Tibial nerve (tissue), 4 donors: Measurements from ENCODE around the gene RUFY1. TPM values are rescaled to one million over a fixed set of nuclear protein-coding genes. Genes with fewer than 3 reads are reported as not detected.
"Not testable (repeated sequence)": the region's sequence is repeated elsewhere in the genome, so short reads cannot be mapped to it uniquely, and the experiment has no call there.

Experiments used
- DNase-seq, 2 donors: peaks; one replicate each; pipeline ENCODE4 v3.0.0-alpha.2; 2019; ENCODE audit warnings: low spot score in 2 of 2
- H3K27ac ChIP-seq, 4 donors: fragments of 200-600 bp; sonication (generic) in 3 of 4; one replicate each; pipeline ENCODE4 v1.5.1; 2017 to 2019; ENCODE audit warnings: mild to moderate bottlenecking in 1 of 4
- H3K27me3 ChIP-seq, 2 donors: fragments of 200-600 bp; sonication (generic) in 1 of 2; one replicate each; pipeline versions ENCODE4 v1.5.1 to v1.6.0; 2017 to 2019
- H3K36me3 ChIP-seq, 3 donors: fragments of 200-600 bp; sonication (generic); one replicate each; pipeline ENCODE4 v1.5.1; 2018 to 2019
- H3K4me1 ChIP-seq, 4 donors: fragments of 200-600 bp; sonication (generic) in 3 of 4; one replicate each; pipeline ENCODE4 v1.5.1; 2017 to 2019
- H3K4me3 ChIP-seq, 4 donors: fragments of 200-600 bp; sonication (generic) in 3 of 4; one replicate each; pipeline ENCODE4 v1.5.1; 2017 to 2019; ENCODE audit warnings: mild to moderate bottlenecking in 1 of 4, moderate library complexity in 1 of 4
- H3K9me3 ChIP-seq, 4 donors: fragments of 200-600 bp; sonication (generic) in 3 of 4; one replicate each; pipeline ENCODE4 v1.5.1; 2017 to 2019
- EP300 ChIP-seq, 2 donors: sonication (generic); formaldehyde crosslinking; IDR thresholded peaks; one replicate each; pipeline ENCODE4 v1.6.1; 2017; ENCODE audit warnings: antibody characterized with exemption in 2 of 2, mild to moderate bottlenecking in 1 of 2
- POLR2A ChIP-seq, 2 donors: fragments of 450-650 bp; IDR thresholded peaks; one replicate each; pipeline ENCODE4 v1.6.1; 2017; ENCODE audit warnings: antibody characterized with exemption in 2 of 2, mild to moderate bottlenecking in 2 of 2, moderate library complexity in 2 of 2
- WGBS, 2 donors: methylation state at CpG; one replicate each; pipeline ENCODE4 v1.1.5; 2018; 5-methylcytosine and 5-hydroxymethylcytosine counted together
- total RNA-seq, 4 donors: library from RNA; depleted of rRNA; stranded (reverse); fragments of >200 nt; gene quantifications; one replicate each; pipeline ENCODE4 v1.1.0, GENCODE V29; 2016
- TF ChIP-seq, protein P1 (sequence below), 5 experiments: fragments of 200-600 bp in 3 of 5; fragments of 450-650 bp in 2 of 5; sonication (generic) in 3 of 5; IDR thresholded peaks; one replicate each; pipeline ENCODE4 v1.5.1; 2016 to 2019; ENCODE audit warnings: antibody characterized with exemption in 5 of 5, mild to moderate bottlenecking in 3 of 5, moderate library complexity in 2 of 5

RUFY1 gene
- total RNA-seq, 4 donors from 2014 or later: 56.6 to 76.3 (median 71.3) TPM

DNA sequence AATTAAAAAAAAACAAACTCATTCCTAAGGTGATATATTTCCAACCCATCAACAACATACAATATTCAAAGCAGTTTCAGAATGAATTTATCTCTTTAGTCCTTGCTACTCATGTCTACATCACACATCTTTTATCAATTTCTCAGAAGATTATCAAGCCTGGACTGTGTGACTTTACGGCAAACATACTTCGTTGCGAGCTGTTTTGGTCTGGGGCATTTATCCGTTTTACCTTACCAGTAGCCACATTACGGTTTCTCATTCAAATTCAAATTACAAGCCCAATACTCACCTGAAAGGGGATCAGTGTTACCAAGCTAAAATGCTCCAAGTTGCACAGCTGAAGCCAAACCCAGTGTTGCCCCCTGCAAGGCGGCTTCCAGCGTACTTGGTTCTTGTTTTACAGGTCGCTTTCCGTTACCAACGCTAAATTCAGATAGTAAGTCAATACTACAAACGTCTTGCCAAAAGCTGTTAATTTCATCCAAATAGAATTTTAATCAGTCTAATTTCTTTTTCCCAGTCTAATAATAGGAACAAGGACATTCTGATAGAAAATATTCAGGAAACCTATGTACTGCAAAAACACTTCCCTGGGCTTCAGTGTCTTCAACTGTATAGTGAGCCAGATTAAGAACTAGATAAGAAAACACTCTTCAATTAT lies 71.3 kb downstream of the RUFY1 start:
- TF ChIP-seq EP300 (IDR thresholded peaks at IDR 0.05) (no peak), POLR2A (IDR thresholded peaks at IDR 0.05) (no peak)
- TF ChIP-seq, protein P1, sequence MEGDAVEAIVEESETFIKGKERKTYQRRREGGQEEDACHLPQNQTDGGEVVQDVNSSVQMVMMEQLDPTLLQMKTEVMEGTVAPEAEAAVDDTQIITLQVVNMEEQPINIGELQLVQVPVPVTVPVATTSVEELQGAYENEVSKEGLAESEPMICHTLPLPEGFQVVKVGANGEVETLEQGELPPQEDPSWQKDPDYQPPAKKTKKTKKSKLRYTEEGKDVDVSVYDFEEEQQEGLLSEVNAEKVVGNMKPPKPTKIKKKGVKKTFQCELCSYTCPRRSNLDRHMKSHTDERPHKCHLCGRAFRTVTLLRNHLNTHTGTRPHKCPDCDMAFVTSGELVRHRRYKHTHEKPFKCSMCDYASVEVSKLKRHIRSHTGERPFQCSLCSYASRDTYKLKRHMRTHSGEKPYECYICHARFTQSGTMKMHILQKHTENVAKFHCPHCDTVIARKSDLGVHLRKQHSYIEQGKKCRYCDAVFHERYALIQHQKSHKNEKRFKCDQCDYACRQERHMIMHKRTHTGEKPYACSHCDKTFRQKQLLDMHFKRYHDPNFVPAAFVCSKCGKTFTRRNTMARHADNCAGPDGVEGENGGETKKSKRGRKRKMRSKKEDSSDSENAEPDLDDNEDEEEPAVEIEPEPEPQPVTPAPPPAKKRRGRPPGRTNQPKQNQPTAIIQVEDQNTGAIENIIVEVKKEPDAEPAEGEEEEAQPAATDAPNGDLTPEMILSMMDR (IDR thresholded peaks at IDR 0.05): no peak
- Histone ChIP-seq H3K36me3 (peaks cover 8 to 52% (median 25%) of the 10 kb centered on the region in 3 donors), H3K27me3 (no peaks in the 10 kb centered on the region), H3K9me3 (no peaks in the 10 kb centered on the region), H3K4me3 (peak overlapping the region; percentile 87 to 100 (median 94)), H3K4me1 (peaks cover 0 to 64% (median 41%) of the 10 kb centered on the region in 4 donors), H3K27ac (peak overlapping the region; percentile 66 to 100 (median 88))
- DNase-seq: no peak
- 6% methylated on average over 11 of the region's 11 CpGs for WGBS, 2 donors

DNA sequence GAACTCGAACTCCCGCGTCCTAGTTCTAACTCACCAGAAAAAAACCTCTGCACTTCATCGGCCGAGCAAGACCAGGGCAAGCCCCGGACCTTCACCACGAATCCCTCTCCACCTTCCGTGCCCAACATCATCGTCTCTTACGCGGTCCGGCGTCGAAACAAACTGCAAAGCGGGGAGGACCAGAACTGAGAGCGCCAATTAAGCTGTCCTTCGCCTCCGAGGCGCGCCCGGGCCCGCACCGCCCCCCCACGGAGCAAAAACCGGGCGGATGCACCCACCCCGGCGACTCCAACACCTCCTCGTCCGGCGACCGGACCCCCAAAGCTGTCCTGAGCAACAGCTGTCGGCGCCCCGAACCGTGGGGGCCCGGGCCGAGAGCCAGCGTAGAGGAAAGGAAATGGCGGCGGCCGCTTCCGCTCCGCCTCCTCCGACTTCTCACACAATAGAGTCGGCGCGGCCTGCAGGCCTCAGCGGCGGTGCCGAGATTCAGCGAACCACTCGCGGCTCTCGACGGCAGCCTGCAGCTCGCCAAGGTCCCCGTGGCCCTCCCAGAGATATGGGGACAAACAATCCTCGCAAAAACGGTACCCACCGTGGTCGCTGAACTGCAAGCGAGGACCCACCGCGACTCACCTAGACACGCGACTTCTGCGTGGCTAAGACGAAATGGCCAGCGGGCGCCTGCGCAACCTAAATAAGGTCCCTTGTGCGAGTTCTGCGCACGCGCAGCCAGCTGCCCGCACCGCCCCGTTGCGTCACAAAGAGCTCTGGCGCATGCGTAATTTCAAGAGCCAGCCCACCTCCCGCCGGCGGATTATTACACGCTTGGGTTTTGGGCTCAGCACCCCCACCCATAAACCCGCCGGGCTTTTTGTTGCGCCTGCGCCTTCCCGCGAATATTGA lies 72.9 kb downstream of the RUFY1 start, which contains the start of gene HNRNPH1:
Gene HNRNPH1, minus strand, starts transcription at position 669 of the 903 bp plus-strand sequence. Its CDS starts 538 bp downstream, at position 131.
- 0% methylated on average over 49 to 85 of the region's 92 CpGs for WGBS, 2 donors

DNA sequence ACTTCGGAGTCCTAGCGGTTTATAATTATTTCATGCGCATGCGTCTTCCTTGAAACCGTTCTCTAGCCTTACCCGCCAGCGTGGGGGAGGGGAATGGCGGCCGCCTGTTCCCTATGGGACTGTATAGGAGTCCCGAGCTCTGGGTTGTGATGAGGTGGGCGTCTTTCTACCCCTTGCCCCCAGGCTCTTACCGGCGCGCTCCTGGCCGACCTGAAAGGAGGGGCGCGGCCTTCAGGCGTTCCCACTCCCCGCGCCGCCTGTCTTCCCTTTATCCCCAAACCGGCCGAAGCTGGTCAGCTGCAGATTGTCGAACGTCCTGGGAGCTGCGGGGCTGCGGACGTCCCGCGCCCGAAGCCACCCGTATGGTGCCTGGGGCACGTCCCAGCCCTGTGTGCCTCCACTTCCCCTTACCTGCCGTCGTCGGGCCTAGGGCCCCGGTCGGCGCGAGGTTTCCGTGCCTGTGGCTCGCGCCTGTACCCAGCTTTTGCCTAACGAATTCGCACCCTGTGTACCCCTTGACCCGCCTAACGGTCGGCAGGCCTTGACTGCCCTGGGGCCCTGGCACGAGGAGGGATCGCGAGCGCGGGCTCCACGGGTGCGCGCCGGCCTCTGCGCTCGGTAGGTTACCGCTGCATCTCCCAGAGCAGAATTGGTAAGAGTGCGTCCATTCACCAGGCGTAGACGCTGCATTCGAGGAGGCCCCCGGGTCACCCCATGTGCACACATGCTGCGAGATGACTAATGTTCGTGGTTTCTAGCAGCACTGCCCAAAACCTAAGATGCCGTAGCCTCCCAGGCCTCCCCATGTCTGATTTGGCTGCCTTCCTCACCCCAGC lies 73.8 kb downstream of the RUFY1 start:
- no peak for TF ChIP-seq POLR2A (IDR thresholded peaks at IDR 0.05)
- TF ChIP-seq, protein P1 (IDR thresholded peaks at IDR 0.05): peak in 1 of 5 experiments; percentile 49
- Histone ChIP-seq H3K4me1 (peaks cover 0 to 39% (median 31%) of the 10 kb centered on the region in 4 donors), H3K36me3 (peaks cover 0 to 28% (median 5%) of the 10 kb centered on the region in 3 donors), H3K4me3 (peak overlapping the region; percentile 89 to 100 (median 98)), H3K27ac (peak overlapping the region; percentile 99 to 100 (median 100)), H3K27me3 (no peaks in the 10 kb centered on the region), H3K9me3 (no peaks in the 10 kb centered on the region)
- 0 to 5% methylated on average over 27 to 57 of the region's 68 CpGs for WGBS, 2 donors
- DNase-seq: no peak

More for the DNA sequence above, 72.9 kb downstream of the RUFY1 start, which contains the start of gene HNRNPH1:
- Histone ChIP-seq H3K27me3 (no peaks in the 10 kb centered on the region), H3K4me3 (peak within 1 kb of the TSS; percentile 89 to 100 (median 98)), H3K4me1 (peaks cover 0 to 48% (median 39%) of the 10 kb centered on the region in 4 donors), H3K9me3 (no peaks in the 10 kb centered on the region), H3K27ac (peak within 1 kb of the TSS; percentile 99 to 100 (median 100)), H3K36me3 (peaks cover 0 to 36% (median 10%) of the 10 kb centered on the region in 3 donors)
- TF ChIP-seq, protein P1 (IDR thresholded peaks at IDR 0.05): peak in 1 of 5 experiments; percentile 53
- TF ChIP-seq EP300 (IDR thresholded peaks at IDR 0.05) (peak; percentile 89 to 100), POLR2A (IDR thresholded peaks at IDR 0.05) (peak; percentile 100)
- DNase-seq: peak; percentile 96 to 97

GRCh38 chr5:179624841-179625271 lies 74.5 kb downstream of the RUFY1 start:
- Histone ChIP-seq H3K27me3 (no peaks in the 10 kb centered on the region), H3K4me1 (peaks cover 0 to 32% (median 23%) of the 10 kb centered on the region in 4 donors), H3K27ac (peak overlapping the region in 3 of 4 donors; percentile 100), H3K4me3 (peak overlapping the region in 2 of 4 donors; percentile 89 to 100), H3K36me3 (peaks cover 0 to 26% (median 5%) of the 10 kb centered on the region in 3 donors), H3K9me3 (no peaks in the 10 kb centered on the region)
- DNase-seq: no peak
- TF ChIP-seq, protein P1 (IDR thresholded peaks at IDR 0.05): no peak
- no peak for TF ChIP-seq POLR2A (IDR thresholded peaks at IDR 0.05)
- TF ChIP-seq EP300 (IDR thresholded peaks at IDR 0.05): no peak
- 82 to 89% methylated on average over 9 of the region's 9 CpGs for WGBS, 2 donors

DNA sequence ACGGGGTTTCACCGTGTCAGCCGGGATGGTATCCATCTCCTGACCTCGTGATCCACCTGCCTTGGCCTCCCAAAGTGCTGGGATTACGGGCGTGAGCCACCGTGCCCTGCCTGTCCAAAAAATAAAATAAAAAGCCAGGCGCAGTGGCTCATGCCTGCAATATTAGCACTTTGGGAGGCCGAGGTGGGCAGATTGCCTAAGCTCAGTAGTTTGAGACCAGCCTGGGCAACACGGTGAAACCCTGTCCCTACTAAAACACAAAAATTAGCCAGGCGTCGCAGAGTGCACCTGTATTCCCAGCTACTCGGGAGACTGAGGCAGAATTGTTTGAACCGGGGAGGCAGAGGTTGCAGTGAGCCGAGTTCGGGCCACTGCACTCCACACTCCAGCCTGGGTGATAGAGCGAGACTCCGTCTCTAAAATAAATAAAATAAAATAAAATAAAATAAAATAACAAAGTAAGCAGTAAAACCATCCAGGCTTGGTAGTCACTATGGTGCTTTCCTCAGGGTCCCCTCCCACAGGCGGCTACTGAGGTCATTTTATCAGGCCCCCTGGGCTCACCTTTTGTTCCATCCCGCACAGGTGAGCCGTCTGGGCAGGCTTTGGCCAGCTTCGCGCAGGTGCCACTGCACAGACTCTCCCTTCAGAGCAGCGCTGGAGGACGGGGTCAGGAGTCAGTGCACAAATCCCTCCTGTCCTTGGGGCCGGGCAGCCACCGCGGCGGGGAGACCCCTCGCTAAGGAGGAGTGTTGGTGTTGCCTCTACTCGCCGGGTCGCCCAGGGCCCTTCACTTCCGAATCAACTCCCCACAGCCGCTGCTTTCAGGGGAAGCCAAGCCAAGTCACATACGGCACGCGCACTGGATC lies 83.4 kb downstream of the RUFY1 start:
- not testable (repeated sequence) for H3K27ac ChIP-seq, H3K36me3 ChIP-seq, DNase-seq, H3K9me3 ChIP-seq, H3K27me3 ChIP-seq, H3K4me1 ChIP-seq
- H3K4me3 ChIP-seq: peak overlapping the region in 1 of 4 donors; percentile 38
- WGBS, 2 donors: 60 to 71% methylated on average over 21 to 23 of the region's 38 CpGs

GRCh38 chr5:179634370-179635172 lies 84.2 kb downstream of the RUFY1 start:
- not testable (repeated sequence) for DNase-seq, H3K36me3 ChIP-seq, H3K27me3 ChIP-seq, H3K27ac ChIP-seq, H3K4me1 ChIP-seq, H3K9me3 ChIP-seq
- peak overlapping the region in 1 of 4 donors; percentile 36 for H3K4me3 ChIP-seq
- no CpG with 5 or more reads among the region's 49 CpGs for WGBS, 2 donors
